Tibial artery (tissue), 4 donors: ENCODE data around the gene OR13G1.

Source experiments
- DNase-seq, 2 donors: peaks; one replicate each; pipeline ENCODE4 v3.0.0-alpha.2; 2019
- H3K27ac ChIP-seq, 2 donors: fragments of 200-600 bp; sonication (generic) in 1 of 2; 1 replicate in 1 of 2; 2 replicates in 1 of 2; pipeline ENCODE4 v1.5.1; 2018 to 2019; ENCODE audit warnings: mild to moderate bottlenecking in 1 of 2
- H3K27me3 ChIP-seq, 2 donors: fragments of 200-600 bp; sonication (generic) in 1 of 2; one replicate each; pipeline versions ENCODE4 v1.5.1 to v1.6.0; 2016 to 2019
- H3K36me3 ChIP-seq, 3 donors: fragments of 200-600 bp; sonication (generic) in 2 of 3; one replicate each; pipeline ENCODE4 v1.5.1; 2016 to 2019; ENCODE audit warnings: mild to moderate bottlenecking in 2 of 3
- H3K4me1 ChIP-seq, 4 donors: fragments of 200-600 bp; sonication (generic) in 2 of 4; 1 replicate in 3 of 4; 2 replicates in 1 of 4; pipeline ENCODE4 v1.5.1; 2016 to 2019
- H3K4me3 ChIP-seq, 2 donors: fragments of 200-600 bp; sonication (generic) in 1 of 2; 1 replicate in 1 of 2; 2 replicates in 1 of 2; pipeline ENCODE4 v1.5.1; 2018 to 2019; ENCODE audit warnings: mild to moderate bottlenecking in 2 of 2
- H3K9me3 ChIP-seq, 3 donors: fragments of 200-600 bp; sonication (generic) in 1 of 3; one replicate each; pipeline ENCODE4 v1.5.1; 2016 to 2019
- intact Hi-C: fragments of 100-400 bp; cut with DNase I; formaldehyde crosslinking; loops from one replicate; pipeline ENCODE4 v1.15.0; 2023; ENCODE audit warnings: low total_unique reads
- TF ChIP-seq, protein P1 (sequence below), 2 experiments: fragments of 200-600 bp in 1 of 2; fragments of 450-650 bp in 1 of 2; IDR thresholded peaks; one replicate each; pipeline ENCODE4 v1.5.1; 2017 to 2019; ENCODE audit warnings: antibody characterized with exemption in 2 of 2, mild to moderate bottlenecking in 1 of 2, moderate library complexity in 1 of 2

Gene OR13G1

DNA sequence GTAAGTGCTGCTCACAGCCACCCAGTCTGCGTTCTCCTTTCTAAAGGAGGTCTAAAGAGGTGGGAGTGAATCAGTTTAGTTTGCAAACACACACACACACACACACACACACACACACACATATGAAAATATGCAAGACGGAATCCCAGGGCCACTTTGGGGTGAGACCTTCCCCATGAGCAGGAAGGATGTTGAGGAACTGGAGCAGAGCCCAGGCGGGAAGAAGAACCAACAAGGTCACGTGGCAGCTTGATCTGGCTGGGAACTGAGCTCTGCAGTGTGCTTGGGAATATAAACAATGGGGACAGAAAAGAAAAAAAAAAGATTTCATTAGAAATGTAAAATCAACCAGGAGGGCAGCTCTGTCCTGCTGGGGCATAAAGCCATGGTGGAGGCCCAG, 41.5 kb downstream of the OR13G1 start:
- TF ChIP-seq, protein P1, sequence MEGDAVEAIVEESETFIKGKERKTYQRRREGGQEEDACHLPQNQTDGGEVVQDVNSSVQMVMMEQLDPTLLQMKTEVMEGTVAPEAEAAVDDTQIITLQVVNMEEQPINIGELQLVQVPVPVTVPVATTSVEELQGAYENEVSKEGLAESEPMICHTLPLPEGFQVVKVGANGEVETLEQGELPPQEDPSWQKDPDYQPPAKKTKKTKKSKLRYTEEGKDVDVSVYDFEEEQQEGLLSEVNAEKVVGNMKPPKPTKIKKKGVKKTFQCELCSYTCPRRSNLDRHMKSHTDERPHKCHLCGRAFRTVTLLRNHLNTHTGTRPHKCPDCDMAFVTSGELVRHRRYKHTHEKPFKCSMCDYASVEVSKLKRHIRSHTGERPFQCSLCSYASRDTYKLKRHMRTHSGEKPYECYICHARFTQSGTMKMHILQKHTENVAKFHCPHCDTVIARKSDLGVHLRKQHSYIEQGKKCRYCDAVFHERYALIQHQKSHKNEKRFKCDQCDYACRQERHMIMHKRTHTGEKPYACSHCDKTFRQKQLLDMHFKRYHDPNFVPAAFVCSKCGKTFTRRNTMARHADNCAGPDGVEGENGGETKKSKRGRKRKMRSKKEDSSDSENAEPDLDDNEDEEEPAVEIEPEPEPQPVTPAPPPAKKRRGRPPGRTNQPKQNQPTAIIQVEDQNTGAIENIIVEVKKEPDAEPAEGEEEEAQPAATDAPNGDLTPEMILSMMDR (IDR thresholded peaks at IDR 0.05): no peak
- intact Hi-C loops: no loop called here
- Histone ChIP-seq H3K4me1 (no peaks in the 10 kb centered on the region), H3K4me3 (no peak overlapping the region), H3K9me3 (peaks cover 0 to 5% (median 0%) of the 10 kb centered on the region in 3 donors), H3K36me3 (no peaks in the 10 kb centered on the region), H3K27ac (no peak overlapping the region), H3K27me3 (peaks cover 0 to 5% of the 10 kb centered on the region in 2 donors)
- no peak for DNase-seq

DNA sequence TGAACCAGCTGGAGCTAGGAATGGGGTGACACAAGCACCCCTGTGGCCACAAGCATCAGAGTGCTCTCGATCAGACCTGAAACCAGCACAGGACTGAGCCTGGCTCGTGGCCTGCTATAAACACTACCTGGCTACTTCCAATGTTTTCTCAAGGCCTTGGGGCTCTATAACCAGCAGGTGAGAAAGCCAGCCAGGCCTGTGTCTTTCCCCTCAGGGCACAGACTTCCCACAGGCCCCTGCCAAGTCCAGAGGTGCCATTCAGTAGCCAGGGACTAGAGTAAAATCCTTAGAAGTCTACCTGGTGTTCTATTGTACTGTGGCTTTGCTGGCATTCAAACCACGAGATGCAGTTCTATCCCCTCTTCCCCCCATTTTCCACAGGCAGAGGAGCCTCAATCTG, 51.6 kb downstream of the OR13G1 start:
- no peaks in the 10 kb centered on the region for H3K9me3 ChIP-seq
- no peak overlapping the region for H3K27ac ChIP-seq
- no peak overlapping the region for H3K4me3 ChIP-seq
- TF ChIP-seq, protein P1 (IDR thresholded peaks at IDR 0.05): no peak
- no peaks in the 10 kb centered on the region for H3K36me3 ChIP-seq
- H3K27me3 ChIP-seq: no peaks in the 10 kb centered on the region
- DNase-seq: no peak
- intact Hi-C loops: no loop called here
- no peaks in the 10 kb centered on the region for H3K4me1 ChIP-seq
